HepG2 (cell line): ENCODE data around the gene SRP14. TPM values are rescaled to one million over a fixed set of nuclear protein-coding genes. Genes with fewer than 3 reads are reported as not detected.
"Not testable (repeated sequence)": the region's sequence is repeated elsewhere in the genome, so short reads cannot be mapped to it uniquely, and the experiment has no call there.

Experiments used
- ATAC-seq: fragments of 200-7000 bp; cut with Tn5 transposase; 3 replicates; pipeline ENCODE4 v1.9.1; 2020; ENCODE audit warnings: mild to moderate bottlenecking, moderate library complexity
- BruUV-seq: library from RNA; stranded (reverse); fragments of 400-500 nt; replicated peaks from 2 replicates; lab custom pipeline; 2021; lab: Mats Ljungman, UMichigan
- CTCF ChIA-PET: fragments of 300-600 bp; formaldehyde crosslinking; extraction: SDS; loops from one replicate; lab custom pipeline; 2021; ENCODE audit warnings: low total read pairs, inconsistent platforms, low intra/inter-chr PET ratio; lab: Yijun Ruan, JAX
- POLR2A ChIA-PET: fragments of 350-600 bp; sonication (Branson Sonifier 250); formaldehyde crosslinking; loops from one replicate; lab custom pipeline; 2020; ENCODE audit warnings: antibody characterized with exemption, inconsistent platforms; lab: Yijun Ruan, JAX
- DNase-seq: peaks from one replicate; pipeline ENCODE4 v3.0.0-alpha.2; 2015; ENCODE audit warnings: low spot score
- FAIRE-seq: peaks from 3 replicates; lab custom pipeline; 2011; peaks lifted over from hg19 to GRCh38; lab: Jason Lieb, UNC
- H2AFZ ChIP-seq: one replicate; pipeline ENCODE4 v1.6.1; 2011; ENCODE audit warnings: low read length, inconsistent platforms
- H3K27ac ChIP-seq: fragments of 300-600 bp; 3 replicates; pipeline ENCODE4 v1.8.0; 2011; ENCODE audit warnings: mixed run types, mild to moderate bottlenecking, mixed read lengths, low read length, inconsistent platforms; ENCODE audit not compliant: insufficient read depth; ENCODE audit errors: extremely low read length
- H3K27me3 ChIP-seq, 2 experiments: fragments of 200-600 bp in 1 of 2; 2 replicates in 1 of 2; 3 replicates in 1 of 2; pipeline versions ENCODE4 v1.6.0 to v1.8.0; 2011; ENCODE audit warnings: low read length in 2 of 2, mild to moderate bottlenecking in 2 of 2, moderate library complexity in 2 of 2, inconsistent platforms in 1 of 2; ENCODE audit not compliant: insufficient read depth in 2 of 2, control insufficient read depth in 1 of 2
- H3K36me3 ChIP-seq, 2 experiments: fragments of 200-600 bp in 1 of 2; replicated peaks in 1 of 2; 2 replicates in 1 of 2; 3 replicates in 1 of 2; pipeline versions ENCODE4 v1.5.1 to v1.8.0; 2011; ENCODE audit warnings: low read length in 2 of 2, inconsistent platforms in 1 of 2; ENCODE audit not compliant: insufficient read depth in 2 of 2, control insufficient read depth in 1 of 2
- H3K4me1 ChIP-seq: 2 replicates; pipeline ENCODE4 v1.5.1; 2012; ENCODE audit warnings: low read length, inconsistent platforms; ENCODE audit not compliant: insufficient read depth
- H3K4me2 ChIP-seq: 2 replicates; pipeline ENCODE4 v1.6.0; 2011; ENCODE audit warnings: low read depth, low read length, inconsistent platforms
- H3K4me3 ChIP-seq, 3 experiments: fragments of 200-600 bp in 1 of 3; sonication (generic), shearing (Covaris generic) in 1 of 3; replicated peaks in 1 of 3; 2 replicates each; pipeline ENCODE4 v1.5.1; 2011 to 2016; ENCODE audit warnings: low read length in 3 of 3, inconsistent platforms in 2 of 3, low read depth in 2 of 3, mild to moderate bottlenecking in 2 of 3, control low read depth in 1 of 3, mixed read lengths in 1 of 3; ENCODE audit not compliant: insufficient read depth in 1 of 3
- H3K79me2 ChIP-seq: one replicate; pipeline ENCODE4 v1.6.1; 2011; ENCODE audit warnings: low read length, inconsistent platforms; ENCODE audit not compliant: insufficient read depth
- H3K9ac ChIP-seq: 2 replicates; pipeline ENCODE4 v1.6.0; 2011; ENCODE audit warnings: mild to moderate bottlenecking, low read depth, low read length, inconsistent platforms; ENCODE audit not compliant: insufficient read depth
- H3K9me3 ChIP-seq: 2 replicates; pipeline ENCODE4 v1.5.1; 2012; ENCODE audit warnings: mild to moderate bottlenecking, low read length
- H4K20me1 ChIP-seq: 2 replicates; pipeline ENCODE4 v1.6.0; 2011; ENCODE audit warnings: inconsistent platforms, mild to moderate bottlenecking, low read length, moderate library complexity; ENCODE audit not compliant: insufficient read depth
- ZBTB38 ChIP-seq: sonication (generic); formaldehyde crosslinking; IDR thresholded peaks from 2 replicates; pipeline ENCODE4 v1.5.1; 2020; ENCODE audit warnings: mild to moderate bottlenecking, missing genetic modification reagents
- ZNF687 ChIP-seq: sonication (generic); formaldehyde crosslinking; IDR thresholded peaks from 2 replicates; pipeline ENCODE4 v1.5.1; 2020; ENCODE audit warnings: mild to moderate bottlenecking, missing genetic modification reagents, moderate library complexity
- WGBS: methylation state at CpG from one replicate; pipeline ENCODE4 v1.1.6; 2017; ENCODE audit warnings: low lambda C conversion rate; 5-methylcytosine and 5-hydroxymethylcytosine counted together
- in situ Hi-C: cut with HindIII; loops from 2 replicates; pipeline ENCODE4 v1.10.0; 2017; ENCODE audit warnings: low pct_unique_long_range_greater_than_20kb; ENCODE audit not compliant: extremely low pct_ligation_motif_present
- intact Hi-C: fragments of 100-400 bp; cut with micrococcal nuclease; formaldehyde crosslinking; loops from one replicate; pipeline ENCODE4 v1.10.0; 2022; ENCODE audit not compliant: unreplicated experiment
- polyA plus RNA-seq, 8 experiments: library from polyadenylated mRNA; depleted of rRNA in 3 of 8; stranded (reverse) in 7 of 8; unstranded in 1 of 8; fragments of >200 nt; fragmentation: Illumina TruSeq in 4 of 8; extraction: Trizol in 4 of 8; gene quantifications; 2 replicates each; pipeline versions ENCODE4 v1.2.1 to v1.2.3, GENCODE V29; 2011 to 2016; ENCODE audit warnings: low read depth in 4 of 8, missing spikeins in 1 of 8, mixed read lengths in 1 of 8; ENCODE audit not compliant: insufficient read depth in 1 of 8
- total RNA-seq, 5 experiments: library from RNA; depleted of rRNA; stranded (reverse); fragments of >200 nt; fragmentation: Illumina TruSeq; extraction: Trizol; gene quantifications; 2 replicates each; pipeline ENCODE4 v1.2.3, GENCODE V29; 2016; ENCODE audit warnings: low read depth in 1 of 5

Gene SRP14
- total and polyA plus RNA-seq, 2 of the 13 experiments (the other 11 are each of a cell fraction or from before 2014, with no cell fraction given): 208 to 356 TPM

- 0 out of 2 replicates have a peak, but pooled peaks have one; percentile 15 for TF ChIP-seq ZNF687
- TF ChIP-seq, all 625 proteins: peak for 7
Observed at GRCh38 chr15:40075298-40076044, 36.5 kb upstream of the SRP14 start (continued).

- intact Hi-C loops, BruUV-seq, in situ Hi-C loops, H3K9me3 ChIP-seq, H3K27me3 ChIP-seq, H3K4me2 ChIP-seq, FAIRE-seq, H3K9ac ChIP-seq, H4K20me1 ChIP-seq, H3K27ac ChIP-seq, CTCF ChIA-PET, H3K79me2 ChIP-seq, ATAC-seq, H3K4me3 ChIP-seq, H3K36me3 ChIP-seq, H2AFZ ChIP-seq, DNase-seq: not testable (repeated sequence)
- TF ChIP-seq ZNF687 (peak; percentile 6; the same call in 1 of the 2 replicates), ZBTB38 (CRISPR knock-in tag) (peak; percentile 45; the same call in 1 of the 2 replicates)
- 96% methylated on average over 21 of the region's 27 CpGs for WGBS
- POLR2A ChIA-PET: interaction anchor here (1.1 to 1.7 kb wide), 3 partner anchors 14 to 34 kb away, joined by 3 read pairs; partner anchors contain the start of gene BMF
- peaks cover 49% of the 10 kb centered on the region for H3K4me1 ChIP-seq
Observed at GRCh38 chr15:40074656-40075055, 35.7 kb upstream of the SRP14 start.
